ENCODE results near the gene COL24A1.

The COL24A1 gene

GRCh38 chr1:85892366-85892765 lies 264.2 kb downstream of the COL24A1 start:
- no peaks in the 10 kb centered on the region for H3K9me3 ChIP-seq (ENCODE audit: control insufficient read depth, low read length)
- no peak overlapping the region for H3K4me2 ChIP-seq (ENCODE audit: low read length)

GRCh38 chr1:85889870-85890269 lies 266.7 kb downstream of the COL24A1 start:
- TF ChIP-seq CTCF (IDR thresholded peaks at IDR 0.05), result no peak
- Histone ChIP-seq H3K27ac (no peak overlapping the region), H3K4me3 (ENCODE audit: low read depth, low read length) (no peak overlapping the region), H3K4me1 (no peaks in the 10 kb centered on the region), H2AFZ (no peak overlapping the region), H3K36me3 (ENCODE audit: control insufficient read depth, insufficient read depth, low read length) (no peaks in the 10 kb centered on the region), H3K9ac (no peak overlapping the region), H3K79me2 (no peaks in the 10 kb centered on the region), H3K27me3 (ENCODE audit: control insufficient read depth, insufficient read depth, low read length) (no peaks in the 10 kb centered on the region), H3K4me2 (ENCODE audit: low read length) (no peak overlapping the region), H3K9me3 (ENCODE audit: control insufficient read depth, low read length) (no peaks in the 10 kb centered on the region)

More at GRCh38 chr1:85892366-85892765, 264.2 kb downstream of the COL24A1 start:
- H3K27ac ChIP-seq, result no peak overlapping the region
- no peak overlapping the region for H3K9ac ChIP-seq
- H3K27me3 ChIP-seq (ENCODE audit: control insufficient read depth, insufficient read depth, low read length), result no peaks in the 10 kb centered on the region
- H3K4me1 ChIP-seq, result no peaks in the 10 kb centered on the region
- H3K79me2 ChIP-seq, result no peaks in the 10 kb centered on the region
- no peak overlapping the region for H3K4me3 ChIP-seq (ENCODE audit: low read depth, low read length)
- H3K36me3 ChIP-seq (ENCODE audit: control insufficient read depth, insufficient read depth, low read length), result no peaks in the 10 kb centered on the region
- H2AFZ ChIP-seq, result no peak overlapping the region
- TF ChIP-seq CTCF (IDR thresholded peaks at IDR 0.05), result no peak

GRCh38 chr1:85888921-85889320 lies 267.7 kb downstream of the COL24A1 start:
- Histone ChIP-seq H3K4me3 (ENCODE audit: low read depth, low read length) (no peak overlapping the region), H3K4me1 (no peaks in the 10 kb centered on the region), H3K36me3 (ENCODE audit: control insufficient read depth, insufficient read depth, low read length) (no peaks in the 10 kb centered on the region), H3K27me3 (ENCODE audit: control insufficient read depth, insufficient read depth, low read length) (no peaks in the 10 kb centered on the region), H3K9me3 (ENCODE audit: control insufficient read depth, low read length) (no peaks in the 10 kb centered on the region), H3K79me2 (no peaks in the 10 kb centered on the region), H3K4me2 (ENCODE audit: low read length) (no peak overlapping the region), H3K27ac (no peak overlapping the region), H3K9ac (no peak overlapping the region), H2AFZ (no peak overlapping the region)
- no peak for TF ChIP-seq CTCF (IDR thresholded peaks at IDR 0.05)

GRCh38 chr1:85884372-85885035 lies 272.1 kb downstream of the COL24A1 start:
- Histone ChIP-seq H3K9ac (no peak overlapping the region), H3K4me3 (ENCODE audit: low read depth, low read length) (no peak overlapping the region), H3K27me3 (ENCODE audit: control insufficient read depth, insufficient read depth, low read length) (no peaks in the 10 kb centered on the region), H3K9me3 (ENCODE audit: control insufficient read depth, low read length) (no peaks in the 10 kb centered on the region), H2AFZ (no peak overlapping the region), H3K4me2 (ENCODE audit: low read length) (no peak overlapping the region), H3K27ac (no peak overlapping the region), H3K4me1 (no peaks in the 10 kb centered on the region), H3K79me2 (no peaks in the 10 kb centered on the region), H3K36me3 (ENCODE audit: control insufficient read depth, insufficient read depth, low read length) (no peaks in the 10 kb centered on the region)
- TF ChIP-seq CTCF (IDR thresholded peaks at IDR 0.05), result no peak

- Histone ChIP-seq H3K9me3 (ENCODE audit: control insufficient read depth, low read length) (no peaks in the 10 kb centered on the region), H2AFZ (no peak overlapping the region), H3K4me1 (no peaks in the 10 kb centered on the region), H3K27me3 (ENCODE audit: control insufficient read depth, insufficient read depth, low read length) (no peaks in the 10 kb centered on the region), H3K79me2 (no peaks in the 10 kb centered on the region), H3K4me2 (ENCODE audit: low read length) (no peak overlapping the region), H3K36me3 (ENCODE audit: control insufficient read depth, insufficient read depth, low read length) (no peaks in the 10 kb centered on the region), H3K4me3 (ENCODE audit: low read depth, low read length) (no peak overlapping the region), H3K9ac (no peak overlapping the region), H3K27ac (no peak overlapping the region)
- no peak for TF ChIP-seq CTCF (IDR thresholded peaks at IDR 0.05)
Observed at GRCh38 chr1:85867189-85867588, 289.4 kb downstream of the COL24A1 start.
